ENCODE results near the gene RBM19. TPM values are rescaled to one million over a fixed set of nuclear protein-coding genes. Genes with fewer than 3 reads are reported as not detected.
A peak's percentile ranks its signal among the peaks of the same experiment; 100 is the strongest.

RBM19 gene
- polyA plus RNA-seq, 3 donors from 2014 or later: 0.27 to 16.7 (median 4.8) TPM

DNA sequence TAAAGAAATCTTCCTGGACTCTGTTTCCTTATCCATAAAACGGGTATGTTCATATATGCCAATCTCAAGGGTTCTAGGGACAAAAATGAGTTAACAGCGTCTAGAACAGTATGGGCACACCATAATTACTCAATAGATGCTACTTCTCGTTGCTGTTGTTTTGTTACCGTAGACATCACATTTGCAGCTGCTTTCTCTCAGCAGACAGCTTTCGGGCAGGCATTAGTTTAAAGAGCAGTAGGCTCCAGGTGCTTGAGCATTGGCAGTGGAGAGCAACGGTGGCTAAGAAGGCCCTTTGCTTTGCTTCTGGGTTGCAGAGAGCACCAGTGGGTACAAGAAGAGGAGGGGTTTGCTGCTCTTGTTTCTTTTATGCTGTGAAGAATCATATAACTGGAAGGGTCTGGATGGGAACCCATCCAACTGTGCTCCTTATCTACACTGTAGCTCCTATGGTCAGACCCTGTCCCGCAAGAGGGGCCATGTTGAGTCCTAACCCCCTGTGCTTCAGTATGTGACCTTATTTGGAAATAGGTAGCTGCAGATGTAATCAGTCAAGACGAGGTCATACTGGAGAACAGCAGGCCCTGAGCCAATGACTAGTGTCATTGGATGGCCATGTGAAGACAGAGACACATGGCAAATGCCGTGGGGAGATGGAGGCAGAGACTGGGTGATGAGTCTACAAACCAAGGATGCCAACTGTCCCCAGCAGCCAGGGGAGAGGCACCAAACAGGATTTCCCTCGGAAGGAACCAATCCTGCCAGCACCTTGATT, 120.0 kb downstream of the RBM19 start:
- Mint-ChIP-seq H3K4me3 (no peak overlapping the region), H3K27ac (peak overlapping the region in 2 of 6 donors; percentile 31 to 62), H3K4me1 (no peaks in the 10 kb centered on the region), H3K36me3 (peaks cover 12 to 25% (median 13%) of the 10 kb centered on the region in 3 donors), H3K27me3 (ENCODE audit: low read depth in 3 of 3) (peaks cover 0 to 1% (median 0%) of the 10 kb centered on the region in 3 donors), H3K9me3 (no peaks in the 10 kb centered on the region)
- no peak for DNase-seq

GRCh38 chr12:113844495-113845210, 121.5 kb downstream of the RBM19 start:
- Mint-ChIP-seq H3K4me3 (no peak overlapping the region), H3K36me3 (peaks cover 12 to 25% (median 13%) of the 10 kb centered on the region in 3 donors), H3K27ac (no peak overlapping the region), H3K9me3 (no peaks in the 10 kb centered on the region), H3K4me1 (no peaks in the 10 kb centered on the region), H3K27me3 (ENCODE audit: low read depth in 3 of 3) (peaks cover 0 to 1% (median 0%) of the 10 kb centered on the region in 3 donors)
- DNase-seq: no peak

DNA sequence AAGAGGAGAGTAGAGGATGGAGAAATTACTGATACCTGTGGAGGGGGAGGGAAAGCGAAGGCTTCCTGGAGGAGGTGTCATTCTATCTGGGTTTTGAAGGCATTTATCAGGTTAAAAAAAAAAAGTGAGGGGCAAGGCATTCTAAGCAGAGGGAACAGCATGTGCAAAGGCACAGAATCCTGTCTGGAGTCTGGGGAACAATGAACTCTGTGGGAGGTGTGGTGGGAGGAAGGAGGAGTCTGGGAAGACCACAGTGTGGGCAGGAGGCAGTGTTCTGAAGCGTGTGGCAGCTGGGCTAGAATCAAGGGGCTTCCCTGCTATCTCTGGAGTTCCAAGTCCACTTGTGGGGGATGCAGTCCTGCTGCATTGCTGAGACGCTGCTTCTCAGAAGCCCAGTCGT, 123.4 kb downstream of the RBM19 start:
- DNase-seq: no peak
- Mint-ChIP-seq H3K9me3 (no peaks in the 10 kb centered on the region), H3K27me3 (ENCODE audit: low read depth in 3 of 3) (peaks cover 0 to 1% (median 0%) of the 10 kb centered on the region in 3 donors), H3K4me1 (no peaks in the 10 kb centered on the region), H3K4me3 (no peak overlapping the region), H3K27ac (no peak overlapping the region), H3K36me3 (peaks cover 10 to 18% (median 13%) of the 10 kb centered on the region in 3 donors)

- Mint-ChIP-seq H3K36me3 (peaks cover 8 to 16% (median 13%) of the 10 kb centered on the region in 3 donors), H3K27me3 (ENCODE audit: low read depth in 3 of 3) (peaks cover 0 to 1% (median 0%) of the 10 kb centered on the region in 3 donors), H3K27ac (no peak overlapping the region), H3K4me1 (no peaks in the 10 kb centered on the region), H3K4me3 (no peak overlapping the region), H3K9me3 (no peaks in the 10 kb centered on the region)
- DNase-seq: no peak
Observed at GRCh38 chr12:113841786-113842185, 124.3 kb downstream of the RBM19 start.

- DNase-seq: no peak
- no peaks in the 10 kb centered on the region for H3K4me1 Mint-ChIP-seq
- H3K36me3 Mint-ChIP-seq: peaks cover 6 to 16% (median 8%) of the 10 kb centered on the region in 3 donors
- H3K9me3 Mint-ChIP-seq: no peaks in the 10 kb centered on the region
- no peak overlapping the region for H3K27ac Mint-ChIP-seq
- peaks cover 0 to 1% (median 0%) of the 10 kb centered on the region in 3 donors for H3K27me3 Mint-ChIP-seq (ENCODE audit: low read depth in 3 of 3)
- H3K4me3 Mint-ChIP-seq: no peak overlapping the region
Observed at GRCh38 chr12:113840401-113841042, 125.6 kb downstream of the RBM19 start.

DNA sequence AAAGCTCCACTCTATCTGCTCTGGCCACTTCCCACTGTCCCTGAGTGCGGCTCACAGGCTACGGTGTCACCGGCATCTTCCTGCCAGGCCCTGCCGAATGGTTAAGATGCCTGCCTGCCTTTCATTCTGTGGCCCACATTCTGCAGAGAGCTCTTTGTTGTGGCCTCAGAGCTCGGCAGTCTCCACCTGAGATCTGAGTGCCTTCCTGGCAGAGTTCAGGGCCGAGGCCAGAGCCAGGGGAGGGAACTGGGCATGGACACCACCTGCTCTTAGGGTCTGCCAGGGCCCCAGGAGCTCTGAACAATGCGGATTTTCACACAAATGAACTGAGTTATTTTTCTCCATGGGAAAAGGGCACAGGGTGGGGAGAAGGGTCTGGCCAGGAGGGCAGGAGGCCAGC, 127.2 kb downstream of the RBM19 start:
- no peak for DNase-seq
- Mint-ChIP-seq H3K27me3 (ENCODE audit: low read depth in 3 of 3) (peaks cover 0 to 3% (median 0%) of the 10 kb centered on the region in 3 donors), H3K9me3 (no peaks in the 10 kb centered on the region), H3K27ac (no peak overlapping the region), H3K4me1 (no peaks in the 10 kb centered on the region), H3K36me3 (peaks cover 6 to 10% (median 8%) of the 10 kb centered on the region in 3 donors), H3K4me3 (no peak overlapping the region)

DNA sequence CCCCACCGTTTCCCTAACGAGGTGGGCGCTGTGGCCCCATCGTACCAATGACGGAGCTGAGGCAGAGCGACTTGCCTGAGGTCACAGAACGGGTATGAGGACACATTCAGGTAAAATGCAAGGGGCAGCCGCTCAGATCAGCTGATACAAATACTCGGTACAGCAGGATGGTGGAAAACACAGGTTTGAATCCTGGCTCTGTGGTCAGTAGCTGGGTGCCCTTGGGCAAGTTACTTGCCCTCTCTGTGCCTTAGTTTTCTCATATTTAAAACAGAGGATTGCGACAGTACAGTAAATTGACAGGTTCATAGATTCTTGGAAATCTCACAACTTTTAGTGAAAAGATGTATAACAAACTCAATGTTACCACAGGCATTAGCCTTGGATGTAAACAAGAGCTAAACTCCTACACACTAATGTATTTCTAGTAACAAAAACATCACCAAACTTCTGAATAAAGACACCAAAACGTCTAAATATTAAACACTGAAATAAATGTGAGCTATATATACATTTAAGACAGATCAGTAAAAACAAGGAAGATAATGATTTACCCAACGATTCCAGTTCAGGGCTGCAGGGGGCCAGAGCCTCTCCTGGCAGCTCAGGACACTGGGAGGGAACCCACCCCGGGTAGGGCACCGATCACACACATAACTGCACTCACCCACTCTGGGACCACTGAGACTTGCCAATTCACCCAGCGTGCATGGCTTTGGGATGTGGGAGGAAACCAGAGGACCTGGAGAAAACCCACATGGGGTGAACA, 128.4 kb downstream of the RBM19 start:
- H3K27ac Mint-ChIP-seq: no peak overlapping the region
- DNase-seq: no peak
- peaks cover 0 to 5% (median 0%) of the 10 kb centered on the region in 3 donors for H3K27me3 Mint-ChIP-seq (ENCODE audit: low read depth in 3 of 3)
- no peaks in the 10 kb centered on the region for H3K4me1 Mint-ChIP-seq
- no peak overlapping the region for H3K4me3 Mint-ChIP-seq
- peaks cover 5 to 10% (median 9%) of the 10 kb centered on the region in 3 donors for H3K36me3 Mint-ChIP-seq
- H3K9me3 Mint-ChIP-seq: no peaks in the 10 kb centered on the region

DNA sequence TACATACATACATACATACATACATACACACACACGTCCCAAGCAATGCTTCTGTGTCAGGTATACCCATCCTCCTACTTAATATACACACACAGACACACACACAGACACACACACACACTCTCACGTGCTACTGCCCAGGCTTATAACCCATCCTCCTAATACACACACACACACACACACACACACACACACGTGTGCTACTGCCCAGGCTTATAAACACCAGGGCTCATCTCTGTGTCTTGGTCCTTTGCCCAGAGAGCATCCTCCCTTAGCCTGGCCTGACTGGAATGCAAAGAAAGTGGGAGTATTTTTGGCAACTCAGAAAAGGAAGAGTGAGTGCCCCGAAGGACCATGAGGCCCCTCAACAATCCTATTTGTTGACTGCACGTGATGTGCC, 129.0 kb downstream of the RBM19 start:
- Mint-ChIP-seq H3K4me1 (no peaks in the 10 kb centered on the region), H3K27ac (no peak overlapping the region)
- no peak for DNase-seq

GRCh38 chr12:113835896-113836295, 130.2 kb downstream of the RBM19 start:
- H3K4me3 Mint-ChIP-seq: no peak overlapping the region
- DNase-seq: no peak
- no peaks in the 10 kb centered on the region for H3K4me1 Mint-ChIP-seq
- no peak overlapping the region for H3K27ac Mint-ChIP-seq
- H3K9me3 Mint-ChIP-seq: no peaks in the 10 kb centered on the region
- peaks cover 0 to 4% (median 0%) of the 10 kb centered on the region in 3 donors for H3K27me3 Mint-ChIP-seq (ENCODE audit: low read depth in 3 of 3)
- H3K36me3 Mint-ChIP-seq: peaks cover 0 to 6% (median 4%) of the 10 kb centered on the region in 3 donors

More for the DNA sequence above, 129.0 kb downstream of the RBM19 start:
- peaks cover 0 to 6% (median 4%) of the 10 kb centered on the region in 3 donors for H3K36me3 Mint-ChIP-seq
- no peak overlapping the region for H3K4me3 Mint-ChIP-seq
- no peaks in the 10 kb centered on the region for H3K9me3 Mint-ChIP-seq
- H3K27me3 Mint-ChIP-seq (ENCODE audit: low read depth in 3 of 3): peaks cover 0 to 4% (median 0%) of the 10 kb centered on the region in 3 donors

GRCh38 chr12:113835433-113835832, 130.7 kb downstream of the RBM19 start:
- Mint-ChIP-seq H3K4me1 (no peaks in the 10 kb centered on the region), H3K36me3 (peaks cover 0 to 6% (median 4%) of the 10 kb centered on the region in 3 donors), H3K9me3 (no peaks in the 10 kb centered on the region), H3K27me3 (ENCODE audit: low read depth in 3 of 3) (peaks cover 0 to 4% (median 0%) of the 10 kb centered on the region in 3 donors), H3K4me3 (no peak overlapping the region), H3K27ac (no peak overlapping the region)
- no peak for DNase-seq

GRCh38 chr12:113833422-113833821, 132.7 kb downstream of the RBM19 start:
- Mint-ChIP-seq H3K36me3 (peaks cover 0 to 6% (median 4%) of the 10 kb centered on the region in 3 donors), H3K4me3 (no peak overlapping the region), H3K4me1 (no peaks in the 10 kb centered on the region), H3K27ac (no peak overlapping the region), H3K9me3 (no peaks in the 10 kb centered on the region), H3K27me3 (ENCODE audit: low read depth in 3 of 3) (peaks cover 0 to 6% (median 0%) of the 10 kb centered on the region in 3 donors)
- DNase-seq: no peak

DNA sequence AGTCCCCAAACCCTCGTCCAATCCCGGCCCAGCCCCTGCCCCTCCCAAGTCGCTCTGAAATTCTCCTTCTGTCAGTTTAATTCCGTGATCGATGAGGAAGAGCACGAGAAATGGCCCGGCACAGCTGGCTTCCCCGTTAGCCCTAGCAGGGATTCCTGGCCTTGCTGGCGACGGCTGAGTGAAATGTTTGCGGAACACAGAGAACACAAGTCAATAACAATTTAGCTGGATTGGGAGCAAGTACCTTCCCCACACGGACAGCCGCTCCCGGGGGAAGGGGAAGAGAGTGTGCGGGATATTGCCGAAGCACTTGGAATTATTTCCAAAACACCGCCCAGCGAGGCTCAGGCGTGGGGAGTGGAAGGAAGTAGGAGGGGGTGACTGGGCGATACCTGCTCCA, 134.6 kb downstream of the RBM19 start:
- no peak overlapping the region for H3K27ac Mint-ChIP-seq
- peaks cover 0 to 6% (median 4%) of the 10 kb centered on the region in 3 donors for H3K36me3 Mint-ChIP-seq

DNA sequence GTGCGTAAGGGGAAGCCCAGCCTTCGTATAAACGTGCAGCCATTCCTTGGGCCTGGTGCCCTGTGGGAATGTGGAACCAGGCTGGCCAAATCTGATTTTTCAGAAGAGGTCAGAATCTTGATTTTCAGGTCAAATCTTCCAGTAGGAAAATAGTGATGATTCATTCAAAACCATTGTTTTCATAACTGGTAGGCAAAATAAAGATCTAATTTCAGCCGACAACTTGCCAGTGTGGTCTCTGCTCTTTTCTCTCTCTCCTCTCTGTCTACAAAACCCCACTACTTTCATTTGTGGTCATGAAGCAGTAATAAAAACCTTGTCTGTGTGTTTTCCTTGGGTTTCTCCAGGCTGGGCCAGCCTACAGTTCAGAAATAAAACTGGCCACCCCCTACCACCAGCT, 135.1 kb downstream of the RBM19 start:
- Mint-ChIP-seq H3K36me3 (peaks cover 0 to 6% (median 4%) of the 10 kb centered on the region in 3 donors), H3K27me3 (ENCODE audit: low read depth in 3 of 3) (peaks cover 0 to 6% (median 0%) of the 10 kb centered on the region in 3 donors), H3K27ac (no peak overlapping the region), H3K9me3 (no peaks in the 10 kb centered on the region), H3K4me3 (no peak overlapping the region), H3K4me1 (no peaks in the 10 kb centered on the region)
- DNase-seq: no peak

More for the DNA sequence above, 134.6 kb downstream of the RBM19 start:
- H3K4me3 Mint-ChIP-seq: no peak overlapping the region
- H3K9me3 Mint-ChIP-seq: no peaks in the 10 kb centered on the region
- DNase-seq: no peak
- no peaks in the 10 kb centered on the region for H3K4me1 Mint-ChIP-seq
- H3K27me3 Mint-ChIP-seq (ENCODE audit: low read depth in 3 of 3): peaks cover 0 to 6% (median 0%) of the 10 kb centered on the region in 3 donors
